HG02885 (cell line): ENCODE data around the gene GAB2.
"Not testable (repeated sequence)": the region's sequence is repeated elsewhere in the genome, so short reads cannot be mapped to it uniquely, and the experiment has no call there.

ENCODE experiments used
- ATAC-seq: cut with Tn5 transposase; IDR thresholded peaks from one replicate; pipeline ENCODE4 v1.9.1; 2021; ENCODE audit warnings: mild to moderate bottlenecking; ENCODE audit not compliant: unreplicated experiment, poor library complexity

The GAB2 gene

DNA sequence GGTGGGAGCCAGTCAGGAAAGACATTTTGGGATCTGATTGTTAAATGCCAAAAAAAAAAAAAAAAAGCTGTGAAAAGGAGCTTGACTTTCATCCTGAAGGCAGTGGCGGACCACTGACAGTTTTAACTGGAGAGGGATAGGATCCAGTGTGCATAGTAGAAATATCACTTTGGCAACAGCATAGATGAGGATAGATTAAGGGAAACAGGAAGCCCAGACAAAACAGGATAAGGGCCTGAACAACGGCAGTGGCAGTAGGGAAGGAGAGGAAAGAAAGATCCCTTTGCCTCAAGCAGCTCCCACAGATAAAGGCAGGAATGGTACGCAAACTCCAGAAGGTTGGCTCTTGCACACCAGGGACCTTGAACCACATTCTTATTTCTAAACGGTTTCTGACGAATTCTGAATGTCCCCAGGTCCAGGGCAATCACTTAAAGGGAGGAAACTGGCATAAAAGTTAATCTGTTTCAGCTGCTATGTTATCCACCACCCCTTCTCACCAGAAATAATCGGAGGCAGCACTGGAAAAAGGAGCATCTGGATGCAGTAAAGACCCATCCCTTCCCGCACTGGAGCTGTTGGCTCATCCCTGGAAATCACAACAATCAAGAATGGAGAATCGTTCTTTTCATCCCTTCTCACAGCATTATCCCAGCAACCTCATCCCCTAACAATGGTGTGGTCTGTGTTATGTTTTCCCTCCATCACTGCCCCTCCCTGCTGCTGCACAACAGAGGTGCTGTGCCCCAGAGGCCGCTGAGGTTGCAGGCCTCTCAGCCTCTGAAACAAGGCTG is 99.1 kb downstream of the GAB2 start:
- ATAC-seq = no peak

DNA sequence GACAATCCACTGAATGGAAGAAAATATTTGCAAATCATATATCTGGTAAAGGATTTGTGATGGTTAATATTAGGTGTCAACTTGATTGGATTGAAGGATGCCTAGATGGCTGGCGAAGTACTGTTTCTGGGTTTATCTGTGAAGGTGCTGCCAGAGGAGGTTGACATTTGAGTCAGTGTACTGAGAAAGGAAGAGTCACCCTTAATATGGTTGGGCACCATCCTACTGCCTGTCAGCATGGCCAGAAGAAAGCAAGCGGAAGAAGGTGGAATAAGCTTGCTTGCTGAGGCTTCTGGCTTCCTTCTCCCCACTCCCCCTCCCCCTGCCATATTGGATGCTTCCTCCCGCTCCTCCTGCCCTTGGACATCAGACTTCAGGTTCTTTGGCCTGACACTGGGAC is 101.9 kb downstream of the GAB2 start:
- ATAC-seq = no peak

- ATAC-seq = no peak
Measured at GRCh38 chr11:78314762-78315161, 102.9 kb downstream of the GAB2 start.

DNA sequence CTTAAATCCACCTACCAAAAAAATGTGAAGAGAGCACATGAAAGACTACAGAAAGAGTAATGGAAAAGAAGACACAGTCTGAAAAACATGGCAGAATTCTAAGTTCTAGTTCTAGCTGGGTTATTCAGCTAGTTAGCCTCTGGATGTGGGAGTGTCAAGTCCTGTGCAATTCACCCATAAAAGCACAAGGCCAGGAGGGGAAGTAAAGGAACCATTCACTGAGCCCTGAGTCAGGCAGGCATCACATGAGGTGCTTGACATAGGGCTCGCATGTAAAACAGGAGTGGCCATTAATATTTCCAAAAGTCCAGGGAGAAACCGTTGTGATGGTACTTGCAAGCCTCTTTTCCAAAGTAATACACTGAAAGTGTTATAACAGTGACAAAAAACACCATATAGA is 103.7 kb downstream of the GAB2 start:
- ATAC-seq = no peak

DNA sequence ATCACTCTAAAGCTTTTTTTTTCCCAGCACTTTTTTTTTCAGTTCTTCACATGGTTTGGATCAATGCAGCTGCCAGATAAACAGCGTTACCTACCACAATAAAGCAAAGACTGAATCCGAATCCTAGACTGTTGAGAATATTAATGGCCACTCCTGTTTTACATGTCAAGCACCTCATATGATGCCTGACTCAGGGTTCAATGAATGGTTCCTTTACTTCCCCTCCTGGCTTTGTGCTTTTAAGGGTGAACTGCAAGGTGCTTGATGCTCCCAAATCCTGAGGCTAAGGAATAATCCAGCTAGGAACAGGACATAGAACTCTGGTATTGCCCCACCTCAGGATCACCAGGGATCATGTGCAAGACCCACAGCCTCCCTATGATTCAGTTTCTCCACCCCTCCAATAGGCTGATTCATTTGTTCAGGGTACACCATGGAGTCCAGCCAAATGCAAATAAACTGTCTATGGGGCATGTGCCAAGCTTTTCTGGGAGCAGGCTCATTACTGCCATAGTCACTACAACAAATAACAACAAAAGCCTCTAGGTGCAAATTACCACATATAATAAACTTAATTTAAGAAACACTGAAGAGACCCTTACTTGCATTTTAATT is 104.3 kb downstream of the GAB2 start:
- ATAC-seq = no peak

- ATAC-seq = peak; percentile 45
Measured at GRCh38 chr11:78312712-78313111, 104.9 kb downstream of the GAB2 start.

DNA sequence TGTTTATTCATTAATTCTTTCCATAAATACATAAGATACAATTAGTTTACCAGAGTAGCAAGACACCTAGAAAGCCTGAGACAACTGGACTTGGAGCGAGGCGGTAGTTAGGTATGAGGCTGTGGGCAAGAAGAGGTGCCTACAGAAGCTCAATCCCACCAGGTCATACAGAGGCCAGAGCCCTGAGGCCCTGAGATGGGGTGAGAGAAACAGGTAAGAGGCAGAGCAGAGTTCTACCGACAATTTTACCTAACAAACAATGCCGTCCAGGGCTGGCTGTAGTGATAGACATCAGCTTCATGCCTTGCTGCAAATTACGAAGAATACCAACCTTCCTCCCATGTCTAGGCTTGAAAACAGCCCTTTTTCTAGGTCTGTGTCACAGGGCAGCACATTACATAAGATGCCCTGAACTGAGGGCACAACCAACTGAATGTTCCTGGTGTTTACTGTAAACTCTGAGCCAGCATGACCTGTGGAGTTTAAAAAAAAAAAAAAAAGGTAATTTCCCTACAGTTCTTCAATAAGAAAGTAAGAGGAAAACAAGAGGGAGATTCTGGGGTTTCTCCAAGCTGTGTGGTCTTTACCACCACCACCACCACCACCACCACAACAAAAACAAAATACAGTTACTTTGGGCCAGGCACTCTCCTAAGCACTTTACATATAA is 105.8 kb downstream of the GAB2 start:
- no peak for ATAC-seq

DNA sequence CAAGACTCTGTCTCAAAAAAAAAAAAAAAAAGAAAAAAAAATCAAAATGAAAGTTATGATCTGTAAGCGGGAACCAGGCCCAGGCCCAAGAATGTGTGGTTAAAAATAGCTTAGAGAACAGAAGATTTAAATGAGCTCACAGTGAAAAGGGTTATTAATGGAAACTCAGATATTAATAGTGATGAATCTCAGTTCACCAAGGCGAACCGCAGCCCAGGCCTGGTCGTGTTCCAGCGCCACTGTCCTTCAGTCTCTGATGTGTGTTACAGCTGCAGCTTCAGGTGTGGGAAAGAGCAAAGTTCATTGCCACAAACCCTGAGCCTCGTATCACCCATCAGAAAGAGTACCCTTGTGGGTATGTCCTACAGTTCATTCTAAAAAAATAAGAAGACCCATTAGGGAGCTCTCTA is 107.1 kb downstream of the GAB2 start:
- peak; percentile 92 for ATAC-seq

DNA sequence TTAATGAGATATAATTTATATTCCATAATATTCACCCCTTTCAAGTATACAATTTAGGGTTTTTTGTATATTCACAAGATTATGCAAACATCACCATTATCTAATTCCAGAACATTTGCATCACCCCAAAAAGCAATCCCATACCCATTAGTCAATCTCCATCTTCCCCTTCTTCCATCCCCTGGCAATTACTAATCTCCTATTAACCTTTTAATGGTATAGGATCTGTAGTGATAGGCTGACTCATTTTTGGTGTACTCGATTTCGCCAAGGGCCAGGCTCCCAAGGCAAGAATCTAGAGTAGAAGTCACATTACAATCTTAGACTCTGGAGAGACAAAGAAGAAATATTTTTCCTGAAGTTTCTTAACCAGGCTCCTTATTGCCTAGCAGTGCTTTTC is 113.4 kb downstream of the GAB2 start:
- ATAC-seq = no peak

- no peak for ATAC-seq
Measured at GRCh38 chr11:78300108-78300839, 117.3 kb downstream of the GAB2 start.

DNA sequence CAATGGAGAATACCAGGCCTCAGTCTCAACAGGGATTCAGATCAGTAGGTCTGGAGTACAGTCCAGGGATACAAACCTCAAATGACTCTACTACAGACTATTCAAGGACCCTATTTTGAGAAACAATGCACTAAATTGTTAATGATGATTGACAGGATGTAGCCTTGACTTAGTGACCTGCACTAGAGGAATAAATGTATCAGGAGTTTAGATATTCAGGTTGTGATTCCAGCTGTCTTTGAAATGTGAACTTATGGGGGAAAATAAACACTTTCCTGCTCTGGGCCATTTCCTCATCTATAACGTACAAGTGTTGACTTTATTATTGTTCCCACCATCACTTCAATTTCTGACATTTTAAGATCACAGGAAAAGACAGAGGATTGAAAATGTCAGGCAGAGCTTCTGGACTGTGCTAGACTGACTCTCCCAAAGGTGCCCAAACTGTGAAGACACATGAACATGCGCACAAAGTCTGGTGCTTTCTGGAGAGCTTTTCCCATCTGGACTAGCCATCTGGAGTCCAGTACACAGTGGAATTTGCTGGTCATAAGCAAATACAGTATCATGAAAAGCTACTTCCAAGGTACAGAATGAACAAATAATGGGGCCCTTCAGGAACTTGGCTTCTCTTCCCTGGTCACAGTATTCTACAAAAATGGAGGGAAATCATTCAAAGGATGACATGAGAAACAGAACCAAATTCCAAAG is 118.5 kb downstream of the GAB2 start:
- ATAC-seq = no peak

- no peak for ATAC-seq
Measured at GRCh38 chr11:78298291-78298771, 119.3 kb downstream of the GAB2 start.

DNA sequence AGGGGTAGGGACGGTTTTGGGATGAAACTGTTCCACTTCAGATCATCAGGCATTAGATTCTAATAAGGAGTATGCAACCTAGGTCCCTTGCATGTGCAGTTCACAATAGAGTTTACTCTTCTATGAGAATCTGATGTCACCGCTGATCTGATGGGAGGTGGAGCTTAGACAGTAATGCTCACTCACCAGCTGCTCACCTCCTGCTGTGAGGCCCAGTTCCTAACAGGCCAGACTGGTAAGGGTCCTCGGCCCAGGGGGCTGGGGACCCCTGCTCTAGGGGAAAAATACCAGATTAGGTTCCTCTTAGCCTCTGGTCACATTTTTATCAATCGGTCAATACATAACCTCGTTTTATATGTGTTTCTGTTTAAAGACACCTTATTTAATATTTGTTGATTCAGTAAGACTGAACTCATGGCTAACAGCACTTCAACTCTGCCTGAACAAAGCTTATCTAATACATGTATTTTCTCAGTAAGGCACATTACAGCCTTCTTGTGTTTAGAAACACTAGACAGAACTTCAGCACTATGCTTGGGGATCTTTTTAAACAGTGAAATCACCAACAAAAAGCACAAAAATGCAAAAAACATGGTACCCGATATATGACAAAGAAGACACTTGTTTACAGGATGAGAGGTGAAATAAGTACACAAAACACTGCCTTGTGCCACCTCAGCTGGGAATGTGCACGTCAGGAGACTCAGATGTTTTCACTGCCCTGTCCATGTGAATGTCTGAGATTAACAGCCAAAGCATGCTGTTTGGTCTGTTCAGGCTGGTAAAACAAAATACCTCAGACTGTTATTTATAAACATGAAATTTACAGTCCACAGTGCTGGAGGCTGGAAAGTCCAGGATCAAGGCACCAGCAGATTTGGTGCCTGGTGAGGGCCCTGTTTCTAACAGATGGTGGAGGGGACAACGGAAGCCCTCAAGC is 121.4 kb downstream of the GAB2 start:
- no peak for ATAC-seq

DNA sequence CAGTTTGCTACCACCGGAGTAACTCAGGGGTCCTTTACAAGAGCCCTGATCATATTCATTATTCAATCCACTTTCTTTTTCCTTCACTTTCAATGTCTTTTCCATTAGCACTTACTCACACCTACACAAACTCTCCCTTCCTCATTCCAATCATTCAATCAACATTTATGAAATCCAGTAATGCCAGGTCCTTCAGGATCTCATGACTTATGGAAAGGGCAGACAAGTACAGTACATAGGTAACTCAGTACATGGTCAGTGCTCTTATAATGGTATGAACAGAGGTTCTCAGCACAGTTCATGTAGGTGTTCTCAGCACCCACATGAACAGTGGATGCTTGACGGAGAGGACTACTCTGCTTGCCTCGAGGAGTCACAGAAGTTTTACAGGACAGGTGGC is 122.3 kb downstream of the GAB2 start:
- ATAC-seq = no peak

- not testable (repeated sequence) for ATAC-seq
Measured at GRCh38 chr11:78294100-78294499, 123.5 kb downstream of the GAB2 start.

- no peak for ATAC-seq
Measured at GRCh38 chr11:78293536-78293935, 124.1 kb downstream of the GAB2 start.

DNA sequence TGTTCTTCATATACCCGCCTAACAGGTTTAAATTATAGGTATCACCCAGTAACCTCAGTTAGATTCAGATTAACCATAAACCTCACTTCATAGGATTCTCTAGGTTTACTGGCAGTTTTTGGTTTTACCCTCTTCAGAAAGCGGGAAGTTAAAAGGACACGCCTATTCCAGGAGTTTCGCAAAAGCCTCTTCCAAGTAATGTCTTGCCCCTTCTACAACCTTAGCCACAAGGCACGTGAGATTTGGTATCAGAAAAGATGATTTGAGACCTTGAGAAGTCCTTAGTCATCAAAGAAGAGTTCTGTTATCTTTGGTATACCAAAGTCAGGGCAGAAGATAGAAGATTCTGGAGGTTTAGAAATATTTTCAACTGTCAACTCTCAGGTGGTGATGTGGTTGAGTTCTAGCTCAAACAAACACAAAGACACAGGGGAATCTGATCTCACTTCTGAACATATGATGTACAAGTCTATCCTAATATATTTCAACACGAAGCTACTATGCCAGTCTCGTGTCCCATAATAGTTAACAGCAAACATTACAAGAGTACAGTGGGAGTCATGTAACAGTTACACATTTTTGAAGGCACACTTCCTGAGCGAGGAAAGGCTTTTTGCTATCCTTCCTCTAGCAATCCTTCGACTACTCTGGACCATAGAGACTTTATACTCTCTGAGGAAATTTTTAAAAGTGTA is 125.4 kb downstream of the GAB2 start:
- no peak for ATAC-seq

DNA sequence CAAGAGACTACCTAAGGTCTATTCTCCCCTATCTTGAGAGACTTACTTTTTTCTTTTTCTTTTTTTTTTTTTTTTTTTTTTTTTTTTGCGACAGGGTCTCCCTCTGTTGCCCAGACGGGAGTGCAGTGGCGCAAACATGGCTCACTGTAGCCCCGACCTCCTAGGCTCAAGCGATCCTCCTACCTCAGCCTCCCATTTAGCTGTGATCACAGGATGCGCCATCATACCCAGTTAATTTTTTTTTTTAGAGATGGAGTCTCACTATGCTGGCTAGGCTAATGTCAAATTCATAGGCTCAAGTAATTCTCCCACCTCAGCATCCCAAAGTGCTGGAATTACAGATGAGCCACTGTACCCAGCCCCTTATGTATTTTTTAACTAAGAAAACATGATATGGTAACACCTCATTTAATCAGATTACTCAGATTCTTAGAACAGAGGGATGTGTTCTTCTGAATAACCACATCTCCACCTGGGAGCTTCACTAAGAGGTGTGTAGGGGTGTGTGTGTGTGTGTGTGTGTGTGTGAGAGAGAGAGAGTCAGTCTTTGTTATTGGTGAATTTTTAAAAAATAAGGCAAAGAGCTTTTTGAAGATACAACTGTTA is 126.0 kb downstream of the GAB2 start:
- no peak for ATAC-seq
